GM03348 (cell line): Measurements from ENCODE around the gene FBXO8.

Experiments used
- DNase-seq: peaks from one replicate; pipeline ENCODE4 v3.0.0; 2012; ENCODE audit warnings: low spot score

The FBXO8 gene

GRCh38 chr4:174209341-174209740 is 74.1 kb downstream of the FBXO8 start:
- DNase-seq = no peak

- DNase-seq = no peak
Observed at GRCh38 chr4:174207367-174207766, 76.1 kb downstream of the FBXO8 start.

DNA sequence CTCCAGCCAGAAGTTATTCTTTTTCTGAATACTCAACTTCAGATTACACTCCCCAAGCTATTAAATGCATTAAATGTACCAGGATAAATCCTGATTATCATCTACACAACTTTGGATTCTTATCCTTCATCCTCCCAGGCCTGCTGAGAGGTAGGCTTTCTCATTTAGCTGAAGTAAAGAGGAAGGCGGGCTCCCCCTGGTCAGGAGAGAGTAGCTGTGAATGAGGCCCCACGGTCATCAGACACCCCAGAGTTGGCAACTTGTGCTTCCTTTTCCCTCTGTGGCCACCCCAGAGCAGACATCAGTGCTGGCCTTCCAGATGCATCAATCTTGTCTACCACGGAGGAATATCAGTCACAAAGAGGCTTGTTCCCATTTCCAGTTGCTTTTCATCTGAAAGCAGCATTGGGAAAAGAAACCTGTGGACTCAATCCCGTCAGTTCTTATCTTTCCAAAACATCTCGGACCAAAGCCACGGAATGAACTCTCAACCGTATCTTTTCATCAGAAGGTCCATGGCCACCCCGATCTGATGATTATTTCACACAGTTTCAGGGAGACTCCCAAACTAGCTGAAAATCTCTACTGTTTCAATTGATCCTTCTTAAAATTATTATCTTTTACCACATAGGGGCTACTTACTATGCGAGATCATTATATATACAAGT is 79.2 kb downstream of the FBXO8 start:
- DNase-seq = no peak

DNA sequence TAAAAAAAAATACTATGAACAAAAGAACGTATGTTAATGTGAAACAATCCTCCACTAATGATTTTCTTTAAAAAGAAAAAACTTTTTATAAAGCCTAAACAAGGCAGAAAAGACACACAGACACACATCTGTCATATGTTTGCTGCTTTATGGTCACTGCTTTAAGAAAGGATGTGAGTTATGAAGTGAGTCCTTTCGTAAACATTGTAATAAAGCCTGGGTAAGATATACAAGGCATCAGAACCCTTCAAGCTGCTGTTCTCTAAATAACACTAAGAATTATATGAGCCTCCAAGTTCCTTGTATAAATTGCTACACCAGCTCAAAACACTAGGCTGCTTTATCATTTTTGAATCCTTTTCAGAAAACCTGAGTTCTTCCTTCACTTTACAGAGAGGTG is 81.6 kb downstream of the FBXO8 start:
- DNase-seq = no peak

GRCh38 chr4:174199735-174200134 is 83.7 kb downstream of the FBXO8 start:
- DNase-seq = no peak

- DNase-seq = peak; percentile 67
Observed at GRCh38 chr4:174198828-174199227, 84.6 kb downstream of the FBXO8 start.

DNA sequence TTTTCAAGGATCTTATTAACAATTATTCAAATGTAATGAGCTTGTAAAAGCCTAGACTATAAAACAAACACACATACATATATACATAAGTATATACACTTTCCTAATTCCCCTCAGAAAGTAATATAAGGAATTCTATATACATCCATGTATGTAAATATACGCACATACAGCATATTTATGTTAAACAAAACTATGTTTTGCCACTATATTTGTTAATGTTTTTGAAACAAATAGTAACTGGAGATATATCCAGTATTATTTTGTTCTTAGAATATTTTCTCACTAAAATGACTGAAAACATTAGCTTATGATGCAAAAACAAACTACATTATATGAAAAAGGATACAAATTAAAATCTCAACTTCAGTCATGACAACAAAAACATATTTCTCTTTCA is 85.1 kb downstream of the FBXO8 start:
- DNase-seq = no peak

DNA sequence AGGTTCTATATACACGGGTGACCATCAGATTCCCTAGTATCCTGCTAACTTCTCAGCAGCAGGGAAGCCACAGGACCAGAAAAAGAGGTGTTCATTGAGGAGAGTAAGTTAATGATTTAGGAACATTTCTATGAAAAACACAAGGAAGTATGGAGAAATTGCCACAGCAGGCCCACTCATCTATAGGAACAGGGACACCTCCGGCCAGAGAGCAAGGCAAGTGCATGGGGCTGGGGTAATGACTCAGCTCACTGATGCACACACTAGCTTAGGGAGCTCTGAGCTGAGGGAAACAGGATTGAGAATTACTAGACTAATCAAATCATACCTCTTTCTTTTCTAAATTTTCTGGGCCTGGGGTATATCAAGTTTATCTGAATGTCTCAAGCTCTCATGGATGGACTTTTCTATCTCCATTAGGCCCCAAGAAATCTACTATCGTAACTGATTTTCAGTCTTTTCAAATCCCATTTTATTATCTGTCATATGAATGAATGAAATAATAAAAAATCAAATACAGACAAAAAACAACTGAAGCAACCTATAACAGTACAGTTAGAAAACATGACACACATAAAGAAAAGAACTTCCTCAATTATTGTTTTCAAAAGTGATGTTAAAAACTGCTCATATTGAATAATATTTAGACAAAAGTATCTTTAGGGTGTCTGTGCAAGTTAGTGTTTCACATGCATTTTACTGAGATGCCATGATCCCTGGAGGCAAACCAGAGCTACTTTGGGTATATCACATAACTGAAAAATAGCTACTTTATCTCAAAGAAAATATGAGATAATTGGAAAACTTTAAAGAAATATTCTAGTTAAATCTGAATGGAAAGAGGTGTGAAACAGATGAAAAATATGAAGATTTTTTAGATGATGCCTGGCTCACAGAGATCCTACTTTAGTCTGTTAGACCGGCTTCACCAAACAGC is 89.8 kb downstream of the FBXO8 start:
- DNase-seq = no peak

- no peak for DNase-seq
Observed at GRCh38 chr4:174192943-174193342, 90.5 kb downstream of the FBXO8 start.

DNA sequence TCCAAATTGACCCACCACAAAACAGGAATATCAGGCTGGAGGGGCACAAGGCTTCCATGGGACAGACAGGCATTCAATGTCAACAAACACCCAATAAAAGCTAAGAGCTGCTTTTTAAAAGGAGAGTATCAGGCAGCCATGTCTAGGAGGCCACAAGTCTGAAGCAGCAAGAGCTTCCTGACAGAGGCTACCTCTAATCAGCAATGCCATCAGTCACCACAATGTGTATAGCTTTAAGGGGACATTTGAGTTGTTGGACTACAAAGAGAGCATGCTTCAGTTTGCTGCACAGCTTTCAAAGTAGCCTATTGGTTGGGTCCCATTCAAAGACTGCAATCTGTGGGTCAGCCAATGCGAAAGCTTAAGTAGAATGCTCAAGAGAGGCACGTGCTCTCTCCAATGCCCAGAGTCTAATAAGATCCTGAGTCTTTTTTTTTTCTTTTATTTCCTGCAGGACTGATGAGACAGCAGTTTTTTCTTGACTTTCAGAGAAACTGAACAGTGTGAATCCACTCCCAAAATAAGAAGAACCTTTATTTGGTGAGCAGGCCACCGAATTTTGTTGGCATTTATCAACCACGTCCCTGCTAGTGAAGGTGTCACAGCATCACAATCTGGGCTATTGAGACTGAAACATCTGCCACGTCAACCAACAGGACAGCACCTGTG is 92.5 kb downstream of the FBXO8 start:
- DNase-seq = no peak

DNA sequence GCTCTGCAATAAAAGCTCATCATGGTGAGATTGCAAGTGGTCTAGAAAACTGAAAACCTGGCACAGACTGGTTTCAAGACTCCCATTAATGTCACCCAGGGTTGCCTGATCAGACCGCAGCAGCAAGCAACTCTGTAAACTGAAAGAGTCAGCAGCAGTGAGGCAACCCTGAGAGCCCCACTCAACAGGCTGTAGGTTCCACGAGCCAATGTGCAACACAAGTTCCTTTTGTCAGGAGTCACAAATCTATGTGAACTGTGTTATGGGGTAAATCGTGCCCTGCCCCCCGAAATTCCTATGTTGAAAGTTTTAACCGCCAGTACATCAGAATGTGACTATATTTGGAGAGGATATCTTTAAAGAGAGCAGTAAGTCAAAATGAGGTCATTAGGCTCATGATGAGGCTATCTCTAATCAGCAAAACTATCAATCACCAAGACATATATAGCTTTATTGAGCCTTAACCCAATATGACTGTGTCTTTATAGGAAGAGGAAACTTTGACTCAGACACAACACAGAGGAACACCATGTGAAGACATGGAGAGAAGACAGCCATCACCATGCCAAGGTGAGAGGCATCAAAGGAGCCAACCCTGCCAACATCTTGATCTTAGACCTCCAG is 94.0 kb downstream of the FBXO8 start:
- no peak for DNase-seq
